Endothelial cell (in vitro differentiated cells): Measurements from ENCODE around the gene HSD17B12. TPM values are rescaled to one million over a fixed set of nuclear protein-coding genes. Genes with fewer than 3 reads are reported as not detected.
A peak's percentile ranks its signal among the peaks of the same experiment; 100 is the strongest.

Experiments used
- DNase-seq: peaks from one replicate; pipeline ENCODE4 v3.0.0; 2021; ENCODE audit warnings: low spot score
- H3K27ac Mint-ChIP-seq: one replicate; pipeline ENCODE4 v1.8.0; 2021; ENCODE audit warnings: mixed read lengths, inconsistent platforms; ENCODE audit not compliant: unreplicated experiment
- H3K27me3 Mint-ChIP-seq: one replicate; pipeline ENCODE4 v1.8.0; 2021; ENCODE audit warnings: mild to moderate bottlenecking, moderate library complexity, mixed read lengths, inconsistent platforms; ENCODE audit not compliant: unreplicated experiment
- H3K36me3 Mint-ChIP-seq: one replicate; pipeline ENCODE4 v1.8.0; 2021; ENCODE audit warnings: mild to moderate bottlenecking, low read depth, mixed read lengths, inconsistent platforms; ENCODE audit not compliant: unreplicated experiment
- H3K4me1 Mint-ChIP-seq: one replicate; pipeline ENCODE4 v1.8.0; 2021; ENCODE audit warnings: mild to moderate bottlenecking, mixed read lengths, inconsistent platforms; ENCODE audit not compliant: unreplicated experiment
- H3K4me3 Mint-ChIP-seq: one replicate; pipeline ENCODE4 v1.8.0; 2021; ENCODE audit warnings: mild to moderate bottlenecking, mixed read lengths, inconsistent platforms; ENCODE audit not compliant: unreplicated experiment
- H3K9me3 Mint-ChIP-seq: one replicate; pipeline ENCODE4 v1.8.0; 2021; ENCODE audit warnings: mixed read lengths, inconsistent platforms; ENCODE audit not compliant: unreplicated experiment
- total RNA-seq: library from RNA; stranded (reverse); fragmentation: NEBNext Ultra II Directional; extraction: Animal tissue kit (Norgen Biotek cat#: 25700); gene quantifications from one replicate; pipeline ENCODE4 v1.2.1, GENCODE V29; 2021; ENCODE audit not compliant: unreplicated experiment
- TF ChIP-seq, protein P1 (sequence below): fragments of 200-600 bp; sonication (generic); IDR thresholded peaks from one replicate; pipeline ENCODE4 v1.5.0; 2021; ENCODE audit warnings: antibody characterized with exemption; ENCODE audit not compliant: unreplicated experiment

HSD17B12 gene
- total RNA-seq, 1 donor from 2014 or later: 110 TPM

DNA sequence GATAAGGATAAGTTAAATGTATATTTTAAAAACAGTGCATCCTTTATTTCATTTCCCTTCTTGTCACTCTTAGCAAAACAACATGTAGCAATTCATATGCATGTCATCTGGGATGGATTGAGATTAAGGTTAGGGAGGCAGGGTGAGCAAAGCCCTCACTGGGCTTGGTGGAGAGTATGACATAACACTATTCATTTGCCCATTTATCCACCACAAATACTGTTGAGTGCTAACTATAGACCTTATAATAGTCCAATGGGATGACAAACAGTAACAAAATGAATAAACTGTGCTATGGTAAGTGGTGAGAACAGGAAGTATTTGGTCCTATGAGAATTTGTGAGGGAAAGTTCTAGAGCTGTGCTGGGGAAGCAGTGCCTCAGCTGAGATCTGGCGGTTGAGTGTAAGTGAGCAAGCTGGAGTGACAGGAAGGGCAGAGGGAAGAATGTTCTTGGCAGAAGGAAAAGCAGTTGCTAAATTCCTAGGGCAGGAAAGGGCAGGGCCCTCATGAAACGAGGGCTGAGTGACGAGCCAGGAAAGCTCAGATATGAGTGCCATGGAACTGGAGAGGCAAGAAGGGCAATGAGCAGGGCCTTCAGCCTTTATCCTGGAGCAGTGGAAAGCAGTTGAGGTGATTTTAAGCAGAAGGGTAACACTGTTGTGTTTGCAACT, 6.7 kb downstream of the HSD17B12 start:
- peaks cover 67% of the 10 kb centered on the region for H3K4me1 Mint-ChIP-seq
- peak overlapping the region; percentile 92 for H3K27ac Mint-ChIP-seq
- H3K9me3 Mint-ChIP-seq: no peaks in the 10 kb centered on the region
- peaks cover 2% of the 10 kb centered on the region for H3K27me3 Mint-ChIP-seq
- peak overlapping the region; percentile 44 for H3K4me3 Mint-ChIP-seq
- TF ChIP-seq, protein P1, sequence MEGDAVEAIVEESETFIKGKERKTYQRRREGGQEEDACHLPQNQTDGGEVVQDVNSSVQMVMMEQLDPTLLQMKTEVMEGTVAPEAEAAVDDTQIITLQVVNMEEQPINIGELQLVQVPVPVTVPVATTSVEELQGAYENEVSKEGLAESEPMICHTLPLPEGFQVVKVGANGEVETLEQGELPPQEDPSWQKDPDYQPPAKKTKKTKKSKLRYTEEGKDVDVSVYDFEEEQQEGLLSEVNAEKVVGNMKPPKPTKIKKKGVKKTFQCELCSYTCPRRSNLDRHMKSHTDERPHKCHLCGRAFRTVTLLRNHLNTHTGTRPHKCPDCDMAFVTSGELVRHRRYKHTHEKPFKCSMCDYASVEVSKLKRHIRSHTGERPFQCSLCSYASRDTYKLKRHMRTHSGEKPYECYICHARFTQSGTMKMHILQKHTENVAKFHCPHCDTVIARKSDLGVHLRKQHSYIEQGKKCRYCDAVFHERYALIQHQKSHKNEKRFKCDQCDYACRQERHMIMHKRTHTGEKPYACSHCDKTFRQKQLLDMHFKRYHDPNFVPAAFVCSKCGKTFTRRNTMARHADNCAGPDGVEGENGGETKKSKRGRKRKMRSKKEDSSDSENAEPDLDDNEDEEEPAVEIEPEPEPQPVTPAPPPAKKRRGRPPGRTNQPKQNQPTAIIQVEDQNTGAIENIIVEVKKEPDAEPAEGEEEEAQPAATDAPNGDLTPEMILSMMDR: no peak
- H3K36me3 Mint-ChIP-seq: peaks cover 19% of the 10 kb centered on the region
- DNase-seq: peak; percentile 33

DNA sequence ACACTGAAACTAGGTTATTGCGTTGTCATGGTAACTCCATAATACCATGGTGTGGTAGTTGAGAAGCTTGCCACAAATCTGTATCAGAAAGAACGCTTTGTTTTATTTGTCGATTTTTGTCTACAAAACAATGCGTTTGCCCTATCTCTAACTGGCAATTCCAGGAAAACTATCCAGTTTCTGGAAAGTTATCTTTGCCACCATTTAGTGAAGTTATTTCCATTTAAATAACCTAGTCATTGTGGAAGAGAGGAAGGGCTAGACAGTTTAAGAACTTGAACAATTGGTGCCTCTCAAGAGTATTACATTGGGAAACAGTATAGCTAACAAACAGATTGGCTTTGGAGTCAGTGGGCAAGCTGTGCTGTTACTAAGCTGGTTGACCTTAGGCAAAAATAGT, 7.9 kb downstream of the HSD17B12 start:
- Mint-ChIP-seq H3K27ac (peak overlapping the region; percentile 43), H3K9me3 (no peaks in the 10 kb centered on the region), H3K4me1 (peaks cover 67% of the 10 kb centered on the region), H3K27me3 (peaks cover 4% of the 10 kb centered on the region), H3K4me3 (no peak overlapping the region), H3K36me3 (peaks cover 13% of the 10 kb centered on the region)
- no peak for DNase-seq
- TF ChIP-seq, protein P1: no peak

- Mint-ChIP-seq H3K27ac (peak overlapping the region; percentile 74), H3K9me3 (no peaks in the 10 kb centered on the region)
- TF ChIP-seq, protein P1: no peak
Measured at GRCh38 chr11:43689167-43689566, 8.6 kb downstream of the HSD17B12 start.

GRCh38 chr11:43690929-43691725, 10.6 kb downstream of the HSD17B12 start:
- H3K4me3 Mint-ChIP-seq: peak overlapping the region; percentile 26
- H3K9me3 Mint-ChIP-seq: no peaks in the 10 kb centered on the region
- DNase-seq: no peak
- peaks cover 51% of the 10 kb centered on the region for H3K4me1 Mint-ChIP-seq
- H3K36me3 Mint-ChIP-seq: peaks cover 15% of the 10 kb centered on the region
- peak overlapping the region; percentile 44 for H3K27ac Mint-ChIP-seq
- peaks cover 4% of the 10 kb centered on the region for H3K27me3 Mint-ChIP-seq
- TF ChIP-seq, protein P1: no peak

More at GRCh38 chr11:43689167-43689566, 8.6 kb downstream of the HSD17B12 start:
- Mint-ChIP-seq H3K36me3 (peaks cover 13% of the 10 kb centered on the region), H3K4me3 (no peak overlapping the region), H3K27me3 (peaks cover 4% of the 10 kb centered on the region), H3K4me1 (peaks cover 66% of the 10 kb centered on the region)
- no peak for DNase-seq

- Mint-ChIP-seq H3K4me3 (no peak overlapping the region), H3K4me1 (peaks cover 49% of the 10 kb centered on the region), H3K36me3 (peaks cover 21% of the 10 kb centered on the region), H3K27ac (peak overlapping the region; percentile 44), H3K9me3 (no peaks in the 10 kb centered on the region), H3K27me3 (peaks cover 4% of the 10 kb centered on the region)
- DNase-seq: no peak
- TF ChIP-seq, protein P1: no peak
Measured at GRCh38 chr11:43691806-43692205, 11.3 kb downstream of the HSD17B12 start.
